ENCODE data around the gene MB21D2.

DNA sequence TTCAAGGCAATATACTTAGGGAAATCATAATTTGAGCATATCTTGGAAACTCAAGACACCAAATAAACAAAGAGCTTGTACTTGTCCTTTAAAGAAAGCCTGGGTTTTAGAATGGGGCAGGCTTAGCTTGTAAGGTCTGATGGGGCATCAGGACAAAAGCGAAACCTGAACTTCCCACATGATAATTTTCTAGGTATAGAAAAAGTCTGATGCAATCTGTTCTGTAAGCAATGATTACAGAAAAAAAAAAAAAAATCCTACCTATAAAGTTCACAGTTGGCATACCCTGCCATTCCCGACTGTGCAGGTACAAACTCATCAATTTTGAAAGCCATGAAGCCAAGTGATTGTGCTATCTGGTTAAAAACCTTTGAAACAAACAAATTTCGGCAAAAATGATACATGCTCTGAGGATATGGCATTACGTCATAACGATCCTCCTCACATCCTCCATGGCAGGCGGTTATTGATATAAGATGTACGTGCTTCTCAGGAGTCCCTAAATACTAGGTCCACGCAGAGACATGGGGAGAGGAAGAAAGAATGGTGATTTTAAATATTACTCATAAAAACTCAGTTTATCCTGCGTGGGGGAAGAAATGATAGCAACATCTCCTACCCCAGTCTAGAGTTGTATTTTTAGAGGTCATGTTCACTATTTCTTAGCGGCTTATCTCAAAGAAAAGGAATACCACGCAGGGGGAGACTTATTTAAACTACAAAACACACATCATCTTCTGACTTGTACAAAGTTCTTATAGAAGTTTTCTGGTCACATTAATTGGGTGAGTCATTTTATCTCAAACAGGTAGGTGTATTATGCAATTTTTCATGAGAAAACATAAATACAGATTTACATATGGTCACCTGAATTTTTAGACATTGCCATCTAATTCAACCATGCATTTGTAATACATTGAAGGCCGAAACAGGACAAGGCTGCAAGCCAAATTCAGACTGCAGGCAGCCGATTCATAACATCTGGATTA is 27.0 kb downstream of the MB21D2 start:
- no peak for TF ChIP-seq PRDM10 (tag by site-specific recombination; IDR thresholded peaks at IDR 0.05)
- TF ChIP-seq, protein P1, sequence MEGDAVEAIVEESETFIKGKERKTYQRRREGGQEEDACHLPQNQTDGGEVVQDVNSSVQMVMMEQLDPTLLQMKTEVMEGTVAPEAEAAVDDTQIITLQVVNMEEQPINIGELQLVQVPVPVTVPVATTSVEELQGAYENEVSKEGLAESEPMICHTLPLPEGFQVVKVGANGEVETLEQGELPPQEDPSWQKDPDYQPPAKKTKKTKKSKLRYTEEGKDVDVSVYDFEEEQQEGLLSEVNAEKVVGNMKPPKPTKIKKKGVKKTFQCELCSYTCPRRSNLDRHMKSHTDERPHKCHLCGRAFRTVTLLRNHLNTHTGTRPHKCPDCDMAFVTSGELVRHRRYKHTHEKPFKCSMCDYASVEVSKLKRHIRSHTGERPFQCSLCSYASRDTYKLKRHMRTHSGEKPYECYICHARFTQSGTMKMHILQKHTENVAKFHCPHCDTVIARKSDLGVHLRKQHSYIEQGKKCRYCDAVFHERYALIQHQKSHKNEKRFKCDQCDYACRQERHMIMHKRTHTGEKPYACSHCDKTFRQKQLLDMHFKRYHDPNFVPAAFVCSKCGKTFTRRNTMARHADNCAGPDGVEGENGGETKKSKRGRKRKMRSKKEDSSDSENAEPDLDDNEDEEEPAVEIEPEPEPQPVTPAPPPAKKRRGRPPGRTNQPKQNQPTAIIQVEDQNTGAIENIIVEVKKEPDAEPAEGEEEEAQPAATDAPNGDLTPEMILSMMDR (tag by site-specific recombination; IDR thresholded peaks at IDR 0.05): no peak

Measured in HEK293 (cell line).